Central memory CD4-positive, alpha-beta T cell (primary cell): ENCODE data around the gene SLC25A15.

ENCODE experiments used
- DNase-seq: peaks from one replicate; pipeline ENCODE4 v3.0.0; 2022
- total RNA-seq, 3 experiments: gene quantifications; one replicate each; lab custom pipeline; 2026; lab: John Stamatoyannopoulos, UW

Gene SLC25A15
- 8.5 to 27.0 (median 19.6) reads per million in 3 experiments for total RNA-seq

DNA sequence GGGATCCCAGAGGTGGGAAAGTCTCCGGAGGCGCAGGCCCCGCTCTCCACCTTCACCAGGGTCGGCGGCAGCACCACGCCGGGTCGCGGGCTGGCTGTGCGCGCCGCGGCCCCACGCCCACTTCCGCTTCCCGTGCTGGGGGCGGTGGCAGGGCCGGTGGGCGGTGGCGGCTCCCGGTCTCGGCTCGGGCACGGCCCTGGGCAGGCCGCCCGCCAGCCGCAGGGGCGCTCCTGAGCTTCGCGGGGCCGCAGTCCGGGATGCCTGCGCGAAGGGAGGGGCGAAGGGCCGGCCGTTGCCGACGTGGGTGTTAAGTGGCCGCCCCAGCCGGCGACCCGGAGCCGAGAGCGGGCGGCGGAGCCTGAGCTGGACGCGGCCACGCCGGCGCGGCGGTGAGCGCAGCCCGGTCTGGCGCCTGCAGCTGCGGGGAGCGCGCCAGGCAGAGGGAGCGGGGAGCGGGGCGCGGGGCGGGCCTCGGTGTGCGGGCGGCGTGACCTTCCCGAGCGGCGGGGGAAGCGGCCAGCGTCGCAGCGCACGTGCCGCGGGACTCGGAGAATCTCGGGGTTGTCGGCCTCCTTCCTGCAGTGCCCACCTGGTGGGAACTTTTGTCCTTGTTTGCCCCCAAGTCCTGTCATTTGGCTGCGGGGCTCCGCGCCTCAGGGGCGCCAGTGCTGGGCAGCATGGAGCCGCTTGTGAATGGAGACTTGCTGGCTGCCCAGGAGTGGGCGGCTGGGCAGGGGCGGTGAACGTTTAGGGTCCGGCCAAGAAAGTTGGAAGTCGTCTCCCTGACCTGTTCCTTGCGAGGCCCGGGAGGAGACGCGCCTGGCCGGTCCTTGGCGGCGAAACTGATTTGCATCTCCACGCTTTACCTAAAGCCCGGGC, at the start of gene SLC25A15:
SLC25A15 (plus strand) TSS at position 337 of the 879 bp plus-strand sequence. CDS start 3,616 bp downstream, outside the sequence.
- DNase-seq = peak; percentile 65

DNA sequence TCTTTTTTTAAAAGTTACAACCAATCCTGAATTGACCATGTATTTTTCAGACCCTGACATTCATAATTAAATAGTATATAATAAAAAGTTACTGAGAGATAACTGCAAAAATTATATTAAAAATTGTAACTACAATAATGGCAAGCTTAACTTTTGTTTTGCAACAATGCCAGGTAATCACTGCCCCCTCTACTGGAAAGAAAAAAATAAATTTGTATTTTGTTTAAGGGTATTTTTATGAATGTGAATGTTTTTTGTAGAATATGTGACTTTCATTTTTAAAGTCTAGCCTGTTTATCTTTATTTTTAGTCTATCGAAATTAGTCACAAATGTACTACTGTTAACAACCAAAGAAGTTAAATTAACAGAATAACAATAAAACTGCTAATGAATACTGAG, 40.1 kb upstream of the SLC25A15 start:
- DNase-seq = no peak

DNA sequence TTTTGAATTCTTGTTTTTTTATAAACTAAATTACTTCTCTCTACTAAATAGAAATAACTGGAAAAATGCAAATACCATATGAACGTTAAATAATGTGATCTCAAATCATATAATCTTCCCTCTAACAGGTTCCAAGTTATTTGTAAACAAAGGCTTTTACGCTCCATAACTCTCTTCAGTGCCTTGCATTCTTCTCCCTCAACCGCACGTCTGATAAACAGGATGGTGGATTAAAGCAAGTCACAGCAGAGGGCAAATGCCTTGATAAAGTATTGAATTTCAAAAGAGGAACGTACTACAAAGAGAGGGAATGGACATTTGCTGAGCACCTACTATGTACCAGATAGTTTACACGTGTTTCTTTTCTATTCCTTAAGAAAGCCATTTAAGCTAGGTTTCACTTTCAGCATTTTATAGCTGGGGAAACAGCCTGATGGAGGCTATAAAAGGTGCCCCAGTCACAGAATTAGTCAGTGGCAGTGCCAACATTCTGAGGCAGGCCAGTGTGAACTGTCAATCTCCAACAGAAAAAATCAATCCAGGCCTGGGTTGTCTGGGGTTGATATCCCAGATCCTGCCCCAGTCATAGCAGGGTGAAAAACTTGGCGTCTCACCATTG, 34.2 kb upstream of the SLC25A15 start:
- no peak for DNase-seq

DNA sequence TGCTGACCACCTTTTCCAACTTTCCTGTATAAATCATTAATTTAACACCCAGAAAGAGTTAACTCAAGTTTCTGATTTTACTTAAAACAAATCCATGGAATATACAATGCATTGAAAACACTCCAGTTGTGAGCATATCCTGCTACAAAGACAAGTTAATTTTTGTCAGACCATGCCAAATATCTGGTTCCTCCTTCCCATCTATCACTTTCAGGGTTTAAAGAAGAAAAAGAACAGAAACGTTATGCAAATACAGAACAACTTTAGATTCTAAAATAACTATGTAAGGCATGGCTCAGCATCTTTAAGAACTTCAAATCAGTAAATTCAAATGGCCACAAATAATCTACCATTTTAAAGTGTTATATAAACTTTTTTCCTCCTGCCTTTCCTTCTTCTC, 33.4 kb upstream of the SLC25A15 start:
- no peak for DNase-seq

DNA sequence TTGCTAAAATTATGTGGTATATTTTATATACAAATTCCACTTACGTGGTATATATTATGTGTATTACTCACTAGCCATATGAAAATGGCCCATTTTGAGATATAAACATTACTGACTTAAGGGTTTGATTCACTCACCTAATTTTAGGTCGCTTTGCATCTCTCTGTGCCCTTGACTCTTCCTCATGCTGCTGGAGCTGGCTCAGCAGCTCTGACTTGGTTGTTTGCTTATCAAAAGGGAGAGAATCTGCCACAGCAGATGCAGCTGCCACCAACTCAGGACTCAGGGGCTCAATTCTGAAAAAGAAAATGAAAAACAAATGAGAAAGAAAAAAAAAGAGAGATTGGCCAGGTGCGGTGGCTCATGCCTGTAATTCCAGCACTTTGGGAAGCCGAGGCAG, 30.6 kb upstream of the SLC25A15 start:
- no peak for DNase-seq

DNA sequence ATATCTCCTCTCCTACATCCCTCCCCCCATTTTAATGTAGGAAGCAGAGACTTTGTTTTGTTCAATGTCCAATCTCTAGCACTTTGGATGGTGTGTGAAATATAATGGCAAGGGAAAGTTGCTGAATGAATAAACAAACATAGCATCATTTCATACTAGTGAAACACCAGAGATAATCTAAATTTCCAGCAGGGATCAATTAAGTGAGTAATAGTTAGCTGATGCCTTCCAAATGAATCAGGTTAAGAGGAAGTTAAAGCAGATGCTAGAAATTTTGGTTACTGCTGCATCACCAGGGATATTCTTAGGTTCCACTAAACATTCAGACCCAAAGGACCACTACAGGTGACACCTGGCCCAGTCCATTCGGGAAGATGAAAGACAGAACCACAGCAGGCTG, 26.6 kb upstream of the SLC25A15 start:
- no peak for DNase-seq

DNA sequence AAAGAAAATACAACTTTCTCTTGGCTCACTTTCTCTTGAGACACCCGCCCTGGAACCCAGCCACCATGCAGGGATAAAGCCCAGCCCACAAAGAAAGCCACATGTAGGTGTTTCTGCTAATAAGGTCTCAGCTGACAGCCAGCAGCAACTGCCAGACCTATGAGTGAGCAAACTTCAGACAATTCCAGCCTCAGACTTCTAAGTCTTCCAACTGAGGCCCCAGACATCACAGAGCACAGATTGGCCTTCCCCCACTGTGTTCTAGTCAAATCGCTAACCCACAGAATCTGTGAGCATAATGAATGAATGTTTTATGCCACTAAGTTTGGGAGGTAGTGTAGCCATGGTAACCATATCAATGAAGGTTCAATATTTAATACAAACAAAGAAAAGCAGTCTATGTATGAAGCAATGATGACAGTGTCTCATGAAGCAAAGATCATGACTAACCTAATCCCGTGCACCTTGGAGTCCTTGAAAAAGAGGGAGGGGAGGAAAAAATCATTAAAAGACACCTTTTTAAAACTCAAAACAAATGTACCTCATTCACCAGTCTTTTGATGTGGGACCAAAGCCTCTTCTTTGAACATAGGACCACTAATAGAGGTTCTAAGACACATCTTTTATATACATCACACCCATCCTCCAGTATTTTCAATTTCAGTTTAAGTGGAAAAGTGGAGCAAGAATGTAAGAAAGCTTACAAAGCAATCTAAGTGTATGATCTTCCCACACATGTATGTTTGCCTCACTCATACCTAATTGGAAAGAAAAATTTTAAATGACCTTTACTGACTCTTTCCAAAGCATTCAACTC, 24.6 kb upstream of the SLC25A15 start:
- peak; percentile 16 for DNase-seq

DNA sequence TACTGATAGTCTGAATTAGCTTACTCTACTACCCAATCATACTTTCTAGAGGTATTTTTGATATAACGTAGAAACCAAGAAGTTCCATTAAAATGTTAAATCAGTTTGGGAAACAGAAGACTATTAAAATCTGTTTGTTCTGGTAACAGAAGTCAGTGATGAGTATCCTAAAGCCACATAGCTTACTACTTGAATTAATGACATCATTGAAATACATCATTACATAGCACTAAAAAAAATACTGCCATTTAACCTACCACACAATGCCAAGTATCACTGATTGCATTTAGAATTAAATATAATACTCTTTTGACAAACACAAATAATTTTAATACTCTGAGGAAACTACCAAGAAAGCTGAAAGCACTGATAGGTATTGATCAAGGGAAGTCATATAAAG, 23.8 kb upstream of the SLC25A15 start:
- DNase-seq = no peak

DNA sequence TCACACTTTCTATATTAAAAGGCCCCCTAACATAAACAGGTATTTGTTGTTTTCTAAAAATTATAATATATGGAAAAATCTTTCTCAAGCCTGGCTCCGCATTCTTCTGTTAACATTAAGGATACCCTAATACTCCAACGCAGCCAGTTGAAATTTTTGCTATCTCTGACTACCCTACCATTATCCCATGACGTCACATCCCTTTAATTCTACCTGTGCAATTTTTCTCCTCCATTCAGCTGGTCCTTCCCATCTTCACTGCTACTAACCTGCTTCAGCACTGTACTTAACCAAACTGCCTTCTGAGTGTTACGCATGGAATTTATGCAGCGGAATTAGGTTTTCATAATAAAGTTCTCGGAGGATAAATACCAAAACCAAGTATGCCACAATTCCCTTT, 19.4 kb upstream of the SLC25A15 start:
- no peak for DNase-seq

DNA sequence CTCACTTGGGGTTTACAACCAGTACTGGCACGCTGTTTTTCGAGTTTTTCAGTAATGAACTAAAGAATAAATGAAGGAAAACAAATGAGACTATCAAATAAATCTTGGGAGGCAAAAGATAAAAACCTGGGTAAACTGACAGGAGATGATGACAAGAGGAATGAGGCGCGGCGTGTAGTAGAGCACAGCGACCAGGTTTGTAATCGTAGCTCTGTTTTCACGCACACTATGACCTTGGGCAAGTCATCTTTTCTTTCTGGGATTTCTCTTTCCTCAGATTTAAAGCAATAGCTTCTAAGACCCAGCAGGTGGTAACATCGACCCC, 18.8 kb upstream of the SLC25A15 start:
- DNase-seq = no peak

DNA sequence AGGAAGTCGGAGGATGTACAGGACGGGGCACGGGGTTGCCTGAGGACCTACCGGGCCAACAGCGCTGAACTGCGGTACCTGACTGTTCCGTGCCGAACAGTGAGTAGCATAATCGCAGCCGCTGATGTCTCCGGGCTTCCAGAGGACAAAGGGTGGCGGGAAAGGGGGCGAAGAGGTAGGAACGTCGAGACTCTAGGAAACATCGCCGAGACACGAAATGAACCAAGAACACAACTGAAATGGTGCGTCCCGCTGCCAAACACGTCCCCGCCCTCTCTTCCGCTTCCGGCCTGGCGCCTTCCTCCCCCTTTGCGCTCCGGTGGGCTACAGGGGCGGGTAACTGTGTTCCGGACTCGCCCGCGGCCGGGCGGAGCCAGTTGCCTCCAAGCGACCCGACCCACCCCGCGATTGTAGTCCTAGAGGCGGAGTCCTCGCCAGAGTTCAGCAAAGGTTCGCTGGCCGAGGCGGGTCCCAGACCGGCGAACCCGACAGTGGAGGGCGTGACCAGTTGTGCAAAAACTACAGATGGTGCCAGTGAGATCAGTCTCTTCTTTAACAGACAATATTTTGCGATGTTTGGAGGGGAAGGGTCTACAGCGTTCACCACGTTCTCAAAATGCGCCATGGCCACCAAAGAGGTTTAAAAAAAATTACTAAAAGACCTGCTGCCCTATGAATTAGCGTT, 18.3 kb upstream of the SLC25A15 start, which contains the start of gene MRPS31:
MRPS31 (minus strand) TSS at position 257 of the 685 bp plus-strand sequence; CDS start at position 203, 54 bp downstream.
- DNase-seq = peak; percentile 90

DNA sequence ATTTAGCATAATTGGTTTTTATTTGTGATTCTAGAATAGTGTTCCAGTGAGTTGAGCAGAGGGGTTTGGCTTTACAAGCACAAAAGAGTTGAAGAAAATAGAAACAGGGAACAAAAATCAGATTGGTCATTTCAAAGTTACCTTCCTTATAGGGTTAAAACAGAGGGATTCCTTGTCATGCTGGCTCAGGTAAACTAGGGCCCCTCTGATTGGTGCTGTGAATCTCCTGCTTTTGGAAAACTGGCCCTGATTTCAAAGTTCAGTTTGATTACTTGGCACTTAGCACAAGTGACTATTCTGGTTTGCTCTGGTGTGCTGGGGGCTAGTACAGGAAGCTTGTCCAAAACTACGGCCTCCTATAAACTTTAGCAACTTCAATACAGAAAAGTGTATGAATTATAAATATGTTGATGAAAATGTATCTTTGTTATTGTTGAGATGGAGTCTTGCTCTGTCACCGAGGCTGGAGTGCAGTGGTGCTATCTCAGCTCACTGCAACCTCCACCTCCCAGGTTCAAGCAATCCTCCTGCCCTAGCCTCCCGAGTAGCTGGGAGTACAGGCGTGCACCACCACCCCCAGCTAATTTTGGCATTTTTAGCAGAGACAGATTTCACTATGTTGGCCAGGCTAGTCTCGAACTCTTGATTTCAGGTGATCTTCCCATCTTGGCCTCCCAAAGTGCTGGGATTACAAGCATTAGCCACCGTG, 16.5 kb upstream of the SLC25A15 start:
- DNase-seq = no peak

DNA sequence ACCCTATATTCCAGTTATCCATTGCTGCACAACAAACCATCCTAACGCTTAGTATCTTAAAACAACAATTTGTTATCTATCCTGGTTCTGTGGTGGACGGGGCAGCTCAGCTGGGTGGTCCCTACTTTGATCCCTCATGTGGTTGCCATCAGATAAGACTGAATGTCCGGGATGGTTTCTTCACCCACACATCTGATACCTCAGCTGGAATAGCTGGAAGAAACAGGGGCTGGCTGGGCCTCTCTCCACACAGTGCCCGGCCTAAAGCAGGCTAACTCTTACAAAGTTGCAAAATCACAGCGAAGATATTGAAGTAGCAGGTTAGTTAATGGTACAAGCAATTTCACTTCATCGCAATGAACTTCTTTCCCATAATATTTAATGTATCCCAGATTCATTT, 14.7 kb upstream of the SLC25A15 start:
- no peak for DNase-seq

DNA sequence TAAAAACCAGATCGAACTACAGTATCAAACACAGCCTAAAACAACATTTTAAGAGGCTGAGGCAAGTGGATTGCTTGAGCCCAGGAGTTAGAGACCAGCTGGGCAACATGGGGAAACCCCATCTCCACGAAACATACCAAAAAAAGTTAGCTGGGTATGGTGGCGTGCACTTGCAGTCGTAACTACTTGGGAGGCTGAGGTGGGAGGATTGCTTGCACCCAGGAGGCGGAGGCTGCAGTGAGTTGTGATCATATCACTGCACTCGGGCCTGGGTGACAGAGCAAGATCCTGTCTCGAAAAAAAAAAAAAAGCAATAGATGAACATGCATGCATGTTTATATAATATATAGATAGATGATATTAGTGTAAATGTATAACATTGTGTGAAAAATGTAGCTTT, 13.2 kb upstream of the SLC25A15 start:
- DNase-seq = no peak

DNA sequence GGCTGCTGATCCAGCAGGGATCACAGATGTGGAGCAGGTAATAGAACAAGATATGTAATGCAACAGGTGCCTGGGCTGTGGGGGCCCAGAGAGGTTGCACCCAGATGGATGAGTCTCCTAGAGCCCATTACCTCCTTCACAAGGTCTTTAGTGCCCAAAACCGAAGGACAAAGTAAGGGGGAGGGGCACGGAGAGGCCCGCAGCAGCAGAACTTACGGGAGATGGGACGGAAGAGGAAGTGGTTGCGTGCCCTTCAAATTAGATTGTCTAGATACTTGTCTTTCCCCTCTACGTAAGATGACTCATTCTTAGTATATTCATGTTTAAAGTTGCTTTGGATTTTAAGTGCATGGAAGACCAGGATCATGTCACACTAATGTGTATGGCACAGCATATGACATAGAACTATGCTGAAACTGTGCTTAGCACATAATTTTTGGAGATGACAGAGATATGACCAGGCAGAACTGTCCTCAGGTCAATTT, 12.7 kb upstream of the SLC25A15 start:
- DNase-seq = peak; percentile 80

DNA sequence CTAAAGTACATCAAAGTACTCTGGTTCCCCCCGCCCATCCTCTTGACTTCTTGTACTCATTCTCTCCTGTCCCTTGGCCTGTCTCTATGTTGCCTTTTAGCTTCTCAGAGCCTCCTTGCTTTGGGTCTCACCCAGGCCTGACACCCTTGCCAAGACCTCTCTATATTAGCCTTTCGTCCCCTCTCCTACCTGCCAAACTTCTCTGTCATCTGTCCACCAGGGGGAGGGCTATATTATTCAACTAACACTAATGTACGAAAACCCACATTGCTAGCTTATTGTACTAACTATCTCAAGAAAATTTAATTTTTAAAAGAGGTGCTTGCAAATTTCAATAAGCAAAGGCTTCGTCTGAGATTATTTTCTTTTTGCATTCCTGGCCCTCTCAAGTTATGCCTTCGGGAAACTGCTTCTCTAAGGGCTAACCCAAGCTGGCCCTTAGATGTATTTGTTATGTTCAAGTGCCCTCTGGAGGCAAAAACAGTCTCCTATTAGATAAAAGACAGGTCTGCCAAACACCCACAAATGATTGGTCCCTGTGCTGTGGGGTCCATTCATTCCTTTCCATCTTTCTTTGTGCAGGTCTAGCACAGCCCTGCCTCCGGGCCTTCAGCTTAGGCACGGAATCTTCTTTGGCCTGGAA, 12.1 kb upstream of the SLC25A15 start:
- peak; percentile 22 for DNase-seq

DNA sequence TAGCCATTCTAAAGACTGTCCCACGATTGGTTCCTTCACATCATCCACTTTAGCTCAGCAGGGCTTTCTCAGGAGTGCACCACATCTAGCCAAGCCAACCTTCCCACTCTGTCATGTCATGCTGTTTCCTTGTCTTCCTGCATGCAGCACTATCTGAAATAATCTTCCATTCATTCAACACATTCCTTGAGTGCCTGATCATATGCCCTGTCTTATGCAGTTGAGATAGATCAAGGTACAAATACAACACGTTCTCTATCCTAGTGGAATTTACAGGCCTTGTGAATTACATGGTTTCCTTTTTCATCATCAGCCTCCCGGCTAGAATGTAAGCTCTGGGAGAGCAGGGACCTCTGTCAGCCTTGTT, 11.6 kb upstream of the SLC25A15 start:
- no peak for DNase-seq

DNA sequence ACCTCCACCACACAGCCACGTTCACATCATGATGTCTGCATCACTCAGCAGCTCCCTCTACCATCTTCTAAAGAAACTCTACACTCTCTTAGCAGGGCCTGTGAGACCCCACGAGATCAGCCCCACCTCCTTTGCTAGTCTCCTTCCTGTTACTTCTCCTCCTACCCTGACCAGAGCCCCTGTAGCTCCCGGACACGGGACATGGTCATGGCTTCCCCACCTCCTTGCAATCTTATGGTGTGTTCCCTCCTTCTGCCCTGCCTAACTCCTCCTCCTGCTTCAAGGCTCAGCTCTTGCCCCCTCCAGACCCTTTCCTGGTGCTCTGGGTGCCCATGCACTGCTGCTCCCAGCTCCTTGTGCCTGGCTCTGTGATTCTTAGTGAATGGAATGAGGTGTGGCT, 10.4 kb upstream of the SLC25A15 start:
- no peak for DNase-seq

DNA sequence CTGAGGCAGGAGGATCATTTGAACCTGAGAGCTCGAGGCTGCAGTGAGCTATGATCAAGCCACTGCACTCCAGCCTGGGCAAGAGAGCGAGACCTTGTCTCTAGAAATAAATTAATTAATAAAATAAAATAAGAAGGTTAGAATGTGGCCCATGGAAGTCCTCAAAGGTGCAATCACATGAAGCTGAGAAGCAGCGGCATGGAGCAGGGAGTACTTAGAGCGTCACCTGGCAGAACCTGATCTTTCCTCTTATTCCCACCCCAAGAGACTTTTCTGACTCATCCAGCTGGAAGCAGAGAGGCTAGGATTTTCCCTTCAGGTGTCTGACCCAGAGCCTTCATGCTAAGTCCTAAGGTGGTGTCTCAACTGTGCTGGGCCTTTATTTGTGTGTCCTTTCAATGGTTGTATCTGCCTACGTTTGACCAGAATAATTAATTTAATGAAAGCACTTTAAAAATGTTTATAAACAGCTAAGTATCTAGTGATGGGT, 9.6 kb upstream of the SLC25A15 start:
- no peak for DNase-seq

DNA sequence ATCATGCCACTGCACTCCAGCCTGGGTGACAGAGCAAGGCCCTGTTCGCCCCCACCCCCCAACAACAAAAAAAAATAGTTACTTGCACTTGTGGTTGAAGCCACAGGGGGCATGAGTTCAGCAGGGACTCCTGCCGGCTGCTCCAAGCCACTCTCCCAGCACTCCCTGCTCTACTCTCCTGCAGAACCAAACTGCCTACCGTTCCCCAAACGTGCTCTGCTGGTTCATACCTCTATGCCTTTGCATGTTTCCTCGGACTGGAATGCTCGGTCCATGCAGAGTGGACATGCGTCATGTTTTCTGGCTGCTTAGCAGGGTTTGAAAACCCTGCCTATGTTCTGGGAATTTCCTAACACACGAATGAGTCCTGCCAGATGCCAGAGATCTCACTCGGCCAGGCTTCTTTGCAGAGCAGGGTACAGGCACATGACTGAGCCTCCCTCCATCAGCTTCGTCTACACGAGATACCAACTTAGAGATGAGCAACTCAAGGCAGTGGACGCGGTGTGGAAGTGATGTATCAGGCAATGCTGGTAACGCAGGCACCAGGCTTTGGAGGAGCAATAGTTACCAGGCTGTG, 8.5 kb upstream of the SLC25A15 start:
- DNase-seq = no peak

DNA sequence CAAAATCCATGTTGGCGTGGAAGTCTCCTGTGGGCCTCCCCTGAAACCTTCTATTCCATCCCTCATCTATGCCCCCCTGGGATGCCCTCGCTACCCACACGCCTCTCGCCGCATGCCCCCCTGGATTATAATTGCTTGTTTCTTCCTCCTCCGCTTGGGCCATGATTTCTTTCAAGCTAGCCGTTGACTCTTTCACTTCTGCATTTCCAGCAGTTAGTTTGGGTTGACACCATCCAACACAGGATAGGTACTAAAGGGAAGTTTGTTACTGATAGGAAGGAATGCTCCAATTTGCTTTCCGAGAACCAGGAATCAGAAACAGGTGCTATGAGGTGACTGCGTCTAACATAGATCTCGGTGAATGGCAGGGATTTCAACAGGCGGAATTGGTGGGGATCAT, 7.7 kb upstream of the SLC25A15 start:
- DNase-seq = no peak
